H1 (cell line): Measurements from ENCODE around the gene GYS2.

Experiments used
- CREB1 ChIP-seq: IDR thresholded peaks from 2 replicates; pipeline ENCODE4 v1.6.1; 2012; ENCODE audit warnings: inconsistent platforms
- EZH2 ChIP-seq: fragments of 200-600 bp; sonication (generic); IDR thresholded peaks from 2 replicates; pipeline ENCODE4 v1.7.1; 2012; ENCODE audit warnings: low read depth, mild to moderate bottlenecking, moderate library complexity, low read length, inconsistent platforms; ENCODE audit not compliant: severe bottlenecking
- JUN ChIP-seq: IDR thresholded peaks from 2 replicates; pipeline ENCODE4 v1.6.1; 2011; ENCODE audit warnings: low read depth, mild to moderate bottlenecking, improper control_type of control experiment, low read length
- RAD21 ChIP-seq, 2 experiments: IDR thresholded peaks in 1 of 2; conservative IDR thresholded peaks in 1 of 2; 2 replicates each; pipeline ENCODE4 v1.6.1; 2011; ENCODE audit warnings: low read depth in 2 of 2, low read length in 2 of 2, improper control_type of control experiment in 1 of 2, inconsistent platforms in 1 of 2, mild to moderate bottlenecking in 1 of 2, moderate library complexity in 1 of 2
- RFX5 ChIP-seq: IDR thresholded peaks from 2 replicates; pipeline ENCODE4 v1.6.1; 2011; ENCODE audit warnings: low read depth, low read length, improper control_type of control experiment, borderline replicate concordance
- SP1 ChIP-seq: IDR thresholded peaks from 2 replicates; pipeline ENCODE4 v1.6.1; 2011; ENCODE audit warnings: low read depth, low read length
- TF ChIP-seq, protein P1 (sequence below), 3 experiments: IDR thresholded peaks; 1 replicate in 2 of 3; 2 replicates in 1 of 3; pipeline versions ENCODE4 v1.5.1 to v1.6.1; 2011; ENCODE audit warnings: low read length in 3 of 3, mild to moderate bottlenecking in 3 of 3, inconsistent platforms in 2 of 3, low read depth in 1 of 3, moderate library complexity in 1 of 3; ENCODE audit not compliant: insufficient read depth in 1 of 3; ENCODE audit errors: control extremely low read depth in 1 of 3

DNA sequence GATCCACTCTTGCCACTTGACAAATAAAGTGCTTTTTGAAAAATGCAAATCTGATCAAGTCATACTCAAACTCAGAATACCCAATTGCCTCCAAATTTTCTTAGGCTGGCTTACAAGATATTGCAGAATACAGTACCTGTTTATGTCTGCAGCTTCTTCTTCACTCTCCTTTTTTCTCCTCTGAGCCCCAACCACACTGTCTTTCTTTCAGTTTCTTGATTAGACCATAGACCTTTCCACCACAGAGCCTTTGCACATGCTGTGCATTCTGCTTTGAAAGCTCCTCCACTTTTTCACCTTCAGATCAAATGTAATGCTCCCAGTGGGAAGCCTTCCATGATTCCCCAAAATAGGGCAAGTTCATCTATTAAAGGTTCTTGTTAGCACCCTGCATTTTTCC is 13.9 kb upstream of the GYS2 start:
- TF ChIP-seq SP1, result no peak
- TF ChIP-seq JUN, result no peak
- no peak for TF ChIP-seq EZH2
- TF ChIP-seq RFX5, result no peak
- TF ChIP-seq, protein P1, sequence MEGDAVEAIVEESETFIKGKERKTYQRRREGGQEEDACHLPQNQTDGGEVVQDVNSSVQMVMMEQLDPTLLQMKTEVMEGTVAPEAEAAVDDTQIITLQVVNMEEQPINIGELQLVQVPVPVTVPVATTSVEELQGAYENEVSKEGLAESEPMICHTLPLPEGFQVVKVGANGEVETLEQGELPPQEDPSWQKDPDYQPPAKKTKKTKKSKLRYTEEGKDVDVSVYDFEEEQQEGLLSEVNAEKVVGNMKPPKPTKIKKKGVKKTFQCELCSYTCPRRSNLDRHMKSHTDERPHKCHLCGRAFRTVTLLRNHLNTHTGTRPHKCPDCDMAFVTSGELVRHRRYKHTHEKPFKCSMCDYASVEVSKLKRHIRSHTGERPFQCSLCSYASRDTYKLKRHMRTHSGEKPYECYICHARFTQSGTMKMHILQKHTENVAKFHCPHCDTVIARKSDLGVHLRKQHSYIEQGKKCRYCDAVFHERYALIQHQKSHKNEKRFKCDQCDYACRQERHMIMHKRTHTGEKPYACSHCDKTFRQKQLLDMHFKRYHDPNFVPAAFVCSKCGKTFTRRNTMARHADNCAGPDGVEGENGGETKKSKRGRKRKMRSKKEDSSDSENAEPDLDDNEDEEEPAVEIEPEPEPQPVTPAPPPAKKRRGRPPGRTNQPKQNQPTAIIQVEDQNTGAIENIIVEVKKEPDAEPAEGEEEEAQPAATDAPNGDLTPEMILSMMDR (IDR thresholded peaks at IDR 0.05; ENCODE audit: control extremely low read depth in 1 of 3, insufficient read depth in 1 of 3, low read depth in 1 of 3, low read length in 3 of 3), result no peak
- TF ChIP-seq RAD21 (IDR thresholded peaks at IDR 0.05 in 1 of 2, conservative IDR thresholded peaks at IDR 0.05 in 1 of 2; ENCODE audit: low read depth in 2 of 2, low read length in 2 of 2), result no peak
- TF ChIP-seq CREB1, result no peak
